ENCODE data around the gene CCT7. TPM values are rescaled to one million over a fixed set of nuclear protein-coding genes. Genes with fewer than 3 reads are reported as not detected.

CCT7 gene
- total RNA-seq, 1 experiment from 2014 or later = 637 TPM

GRCh38 chr2:73239776-73240175 lies 5.7 kb downstream of the CCT7 start:
- Histone ChIP-seq H3K4me1 (ENCODE audit: control insufficient read depth in 1 of 2, insufficient read depth in 2 of 2, low read length in 2 of 2) (peaks cover 6 to 14% of the 10 kb centered on the region in 2 experiments; a peak in 3 of 4 replicates), H3K4me3 (replicated peaks in 1 of 2; ENCODE audit: low read depth in 1 of 2, low read length in 2 of 2) (no peak overlapping the region), H2AFZ (ENCODE audit: low read depth, low read length, poor library complexity, severe bottlenecking) (no peak overlapping the region), H3K27me3 (ENCODE audit: insufficient read depth, low read length) (no peaks in the 10 kb centered on the region), H3K9ac (ENCODE audit: low read length) (no peak overlapping the region), H4K20me1 (ENCODE audit: insufficient read depth) (peaks cover 44% of the 10 kb centered on the region; the same call in 1 of the 2 replicates), H3K79me2 (ENCODE audit: insufficient read depth, low read length) (peaks cover 100% of the 10 kb centered on the region), H3K4me2 (ENCODE audit: low read length) (no peak overlapping the region), H3K9me3 (ENCODE audit: control insufficient read depth in 1 of 2, insufficient read depth in 1 of 2, low read depth in 1 of 2, low read length in 2 of 2) (no peaks in the 10 kb centered on the region), H3K9me2 (ENCODE audit: insufficient read depth) (no peaks in the 10 kb centered on the region), H3K27ac (ENCODE audit: low read depth, low read length) (no peak overlapping the region), H3K36me3 (ENCODE audit: control insufficient read depth in 1 of 2, insufficient read depth in 2 of 2, low read length in 2 of 2) (peaks cover 59 to 68% of the 10 kb centered on the region in 2 experiments)
- ATAC-seq (no peak), DNase-seq (ENCODE audit: low read depth, low spot score) (no peak)
- no TSS peak for BruUV-seq (replicated peaks)
- ChIA-PET CTCF (no interaction called here), POLR2A (no interaction called here), RAD21 (ENCODE audit: low non-redundant PET in 1 of 2, low total read pairs in 2 of 2, uncharacterized antibody in 2 of 2, unreplicated experiment in 2 of 2) (no interaction called here)
- intact Hi-C loops (cut with micrococcal nuclease) = loop anchor here (10.0 kb wide), 1 partner anchor 1215 kb away; the partner anchor contains the start of genes INO80B and WBP1
- no peak for TF ChIP-seq MAX (IDR thresholded peaks at IDR 0.05)
- no peak for TF ChIP-seq ZFX (IDR thresholded peaks at IDR 0.05)
- no peak for TF ChIP-seq YY1 (IDR thresholded peaks at IDR 0.05; ENCODE audit: extremely low read depth, insufficient replicate concordance, low read depth, low read length)
- no peak for TF ChIP-seq SP1 (IDR thresholded peaks at IDR 0.05; ENCODE audit: low read depth)
- TF ChIP-seq FOSL1 (IDR thresholded peaks at IDR 0.05; ENCODE audit: low read depth) = no peak
- TF ChIP-seq ZNF274 (IDR thresholded peaks at IDR 0.05; ENCODE audit: low read depth, low read length) = no peak
- TF ChIP-seq SIN3A (IDR thresholded peaks at IDR 0.05; ENCODE audit: low read depth) = no peak
- no peak for TF ChIP-seq POLR2AphosphoS5 (IDR thresholded peaks at IDR 0.05; ENCODE audit: low read depth, low read length)
- no peak for TF ChIP-seq ELF1 (IDR thresholded peaks at IDR 0.05; ENCODE audit: borderline replicate concordance, low read depth)
- no peak for TF ChIP-seq CTCF (IDR thresholded peaks at IDR 0.05 in 2 of 3, conservative IDR thresholded peaks at IDR 0.05 in 1 of 3; ENCODE audit: borderline replicate concordance in 1 of 3, insufficient read depth in 1 of 3, low read depth in 2 of 3, low read length in 2 of 3)
- TF ChIP-seq ZBTB33 (IDR thresholded peaks at IDR 0.05; ENCODE audit: extremely low read depth, insufficient replicate concordance, low read length) = no peak
- TF ChIP-seq CEBPB (IDR thresholded peaks at IDR 0.05; ENCODE audit: low read depth) = no peak
- no peak for TF ChIP-seq REST (IDR thresholded peaks at IDR 0.05; ENCODE audit: low read depth)
- no peak for TF ChIP-seq ATF3 (IDR thresholded peaks at IDR 0.05)

Measured in HCT116 (cell line).